ENCODE results near the gene PIK3CD.

DNA sequence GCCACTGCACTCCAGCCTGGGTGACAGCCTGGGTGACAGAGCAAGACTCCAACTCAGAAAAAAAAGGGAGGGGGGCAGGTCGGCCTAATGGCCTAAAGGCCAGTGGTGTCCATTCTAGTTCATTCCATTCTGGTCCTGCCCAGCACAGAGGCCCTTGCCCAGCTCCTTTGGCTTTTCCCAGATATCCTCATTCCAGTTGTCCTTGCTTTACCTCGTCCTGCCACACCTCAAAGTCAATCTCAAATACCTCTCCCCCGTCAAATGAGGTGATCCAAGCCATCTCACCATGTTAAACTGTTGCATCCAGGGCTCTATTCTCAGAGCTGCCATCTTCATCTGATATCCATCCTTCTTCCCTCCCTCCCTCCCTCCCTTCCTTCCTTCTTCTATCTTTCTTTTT, 19.9 kb upstream of the PIK3CD start:
- TF ChIP-seq, protein P1, sequence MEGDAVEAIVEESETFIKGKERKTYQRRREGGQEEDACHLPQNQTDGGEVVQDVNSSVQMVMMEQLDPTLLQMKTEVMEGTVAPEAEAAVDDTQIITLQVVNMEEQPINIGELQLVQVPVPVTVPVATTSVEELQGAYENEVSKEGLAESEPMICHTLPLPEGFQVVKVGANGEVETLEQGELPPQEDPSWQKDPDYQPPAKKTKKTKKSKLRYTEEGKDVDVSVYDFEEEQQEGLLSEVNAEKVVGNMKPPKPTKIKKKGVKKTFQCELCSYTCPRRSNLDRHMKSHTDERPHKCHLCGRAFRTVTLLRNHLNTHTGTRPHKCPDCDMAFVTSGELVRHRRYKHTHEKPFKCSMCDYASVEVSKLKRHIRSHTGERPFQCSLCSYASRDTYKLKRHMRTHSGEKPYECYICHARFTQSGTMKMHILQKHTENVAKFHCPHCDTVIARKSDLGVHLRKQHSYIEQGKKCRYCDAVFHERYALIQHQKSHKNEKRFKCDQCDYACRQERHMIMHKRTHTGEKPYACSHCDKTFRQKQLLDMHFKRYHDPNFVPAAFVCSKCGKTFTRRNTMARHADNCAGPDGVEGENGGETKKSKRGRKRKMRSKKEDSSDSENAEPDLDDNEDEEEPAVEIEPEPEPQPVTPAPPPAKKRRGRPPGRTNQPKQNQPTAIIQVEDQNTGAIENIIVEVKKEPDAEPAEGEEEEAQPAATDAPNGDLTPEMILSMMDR (IDR thresholded peaks at IDR 0.05; ENCODE audit: poor library complexity, severe bottlenecking) = no peak
- TF ChIP-seq EP300 (conservative IDR thresholded peaks at IDR 0.05; ENCODE audit: poor library complexity, severe bottlenecking) (no peak), POLR2AphosphoS5 (IDR thresholded peaks at IDR 0.05) (no peak)
